Osteocyte (in vitro differentiated cells): ENCODE data around the gene DIABLO. TPM values are rescaled to one million over a fixed set of nuclear protein-coding genes. Genes with fewer than 3 reads are reported as not detected.
"Not testable (repeated sequence)": the region's sequence is repeated elsewhere in the genome, so short reads cannot be mapped to it uniquely, and the experiment has no call there.

Experiments
- DNase-seq: peaks from one replicate; pipeline ENCODE4 v3.0.0; 2021; ENCODE audit warnings: mixed read lengths; ENCODE audit not compliant: unreplicated experiment; ENCODE audit errors: extremely low spot score
- H3K27ac Mint-ChIP-seq: one replicate; pipeline ENCODE4 v1.8.0; 2021; ENCODE audit warnings: mild to moderate bottlenecking, mixed read lengths; ENCODE audit not compliant: unreplicated experiment
- H3K27me3 Mint-ChIP-seq: one replicate; pipeline ENCODE4 v1.8.0; 2021; ENCODE audit warnings: mixed read lengths; ENCODE audit not compliant: unreplicated experiment
- H3K36me3 Mint-ChIP-seq: one replicate; pipeline ENCODE4 v1.8.0; 2021; ENCODE audit warnings: mixed read lengths; ENCODE audit not compliant: unreplicated experiment
- H3K4me1 Mint-ChIP-seq: one replicate; pipeline ENCODE4 v1.8.0; 2021; ENCODE audit warnings: mixed read lengths; ENCODE audit not compliant: unreplicated experiment
- H3K4me3 Mint-ChIP-seq: one replicate; pipeline ENCODE4 v1.8.0; 2021; ENCODE audit warnings: mild to moderate bottlenecking, moderate library complexity, mixed read lengths; ENCODE audit not compliant: unreplicated experiment
- H3K9me3 Mint-ChIP-seq: one replicate; pipeline ENCODE4 v1.8.0; 2021; ENCODE audit warnings: mixed read lengths; ENCODE audit not compliant: unreplicated experiment
- CTCF ChIP-seq: fragments of 200-600 bp; sonication (generic); IDR thresholded peaks from 2 replicates; pipeline ENCODE4 v1.5.0; 2021; ENCODE audit warnings: antibody characterized with exemption, mild to moderate bottlenecking, moderate library complexity
- total RNA-seq: library from RNA; stranded (reverse); gene quantifications from 2 replicates; pipeline ENCODE4 v1.2.1, GENCODE V29; 2021

Gene DIABLO
- total RNA-seq, 1 donor from 2014 or later, result 51.5 TPM

GRCh38 chr12:122258462-122258861, 32.6 kb upstream of the DIABLO start:
- not testable (repeated sequence) for H3K27me3 Mint-ChIP-seq, H3K9me3 Mint-ChIP-seq, DNase-seq, H3K27ac Mint-ChIP-seq, H3K4me1 Mint-ChIP-seq, H3K4me3 Mint-ChIP-seq
- peaks cover 42% of the 10 kb centered on the region for H3K36me3 Mint-ChIP-seq

- H3K4me1 Mint-ChIP-seq, result no peaks in the 10 kb centered on the region
- H3K9me3 Mint-ChIP-seq, result no peaks in the 10 kb centered on the region
- H3K27me3 Mint-ChIP-seq, result no peaks in the 10 kb centered on the region
- H3K36me3 Mint-ChIP-seq, result peaks cover 26% of the 10 kb centered on the region
- DNase-seq, result no peak
- H3K4me3 Mint-ChIP-seq, result no peak overlapping the region
- TF ChIP-seq CTCF, result no peak
- no peak overlapping the region for H3K27ac Mint-ChIP-seq
These were observed 24.7 kb upstream of the DIABLO start for GRCh38 chr12:122250536-122250935.

- Mint-ChIP-seq H3K4me3 (no peak overlapping the region), H3K4me1 (no peaks in the 10 kb centered on the region), H3K9me3 (no peaks in the 10 kb centered on the region), H3K36me3 (peaks cover 25% of the 10 kb centered on the region), H3K27me3 (no peaks in the 10 kb centered on the region), H3K27ac (no peak overlapping the region)
- no peak for DNase-seq
- TF ChIP-seq CTCF, result no peak
These were observed 24.2 kb upstream of the DIABLO start for GRCh38 chr12:122250047-122250446.

GRCh38 chr12:122245553-122245952, 19.7 kb upstream of the DIABLO start:
- no peak overlapping the region for H3K27ac Mint-ChIP-seq
- no peak for TF ChIP-seq CTCF
- no peak overlapping the region for H3K4me3 Mint-ChIP-seq
- H3K9me3 Mint-ChIP-seq, result no peaks in the 10 kb centered on the region
- no peaks in the 10 kb centered on the region for H3K4me1 Mint-ChIP-seq
- H3K36me3 Mint-ChIP-seq, result peaks cover 40% of the 10 kb centered on the region
- DNase-seq, result no peak
- no peaks in the 10 kb centered on the region for H3K27me3 Mint-ChIP-seq

- no peaks in the 10 kb centered on the region for H3K27me3 Mint-ChIP-seq
- no peak for TF ChIP-seq CTCF
- H3K27ac Mint-ChIP-seq, result no peak overlapping the region
- H3K36me3 Mint-ChIP-seq, result peaks cover 45% of the 10 kb centered on the region
- no peak overlapping the region for H3K4me3 Mint-ChIP-seq
- H3K9me3 Mint-ChIP-seq, result no peaks in the 10 kb centered on the region
- no peaks in the 10 kb centered on the region for H3K4me1 Mint-ChIP-seq
- no peak for DNase-seq
These were observed 18.9 kb upstream of the DIABLO start for GRCh38 chr12:122244565-122245371.
